ENCODE measurements around the gene SAFB2.

- no peak for TF ChIP-seq CTCF (IDR thresholded peaks at IDR 0.05)
- no peak for TF ChIP-seq POLR2AphosphoS5 (IDR thresholded peaks at IDR 0.05)
These were observed 1.6 kb upstream of the SAFB2 start for GRCh38 chr19:5624018-5624663.
